WTC11 (cell line): ENCODE results near the gene PIGQ.

Experiments used
- CREM ChIP-seq: sonication (generic); formaldehyde crosslinking; IDR thresholded peaks from 2 replicates; pipeline ENCODE4 v1.8.1; 2022; ENCODE audit warnings: mild to moderate bottlenecking, missing genetic modification reagents, moderate library complexity
- IRF2 ChIP-seq: sonication (generic); formaldehyde crosslinking; IDR thresholded peaks from 2 replicates; pipeline ENCODE4 v1.8.0; 2022; ENCODE audit warnings: low read depth, missing genetic modification reagents, borderline replicate concordance
- NR3C1 ChIP-seq: sonication (generic); formaldehyde crosslinking; conservative IDR thresholded peaks from 2 replicates; pipeline ENCODE4 v1.8.1; 2023; ENCODE audit warnings: low read depth, mild to moderate bottlenecking, missing genetic modification reagents
- SP1 ChIP-seq: sonication (generic); formaldehyde crosslinking; conservative IDR thresholded peaks from 2 replicates; pipeline ENCODE4 v1.8.1; 2022; ENCODE audit warnings: missing genetic modification reagents
- ZBTB21 ChIP-seq: sonication (generic); formaldehyde crosslinking; IDR thresholded peaks from 2 replicates; pipeline ENCODE4 v1.8.1; 2023; ENCODE audit warnings: mild to moderate bottlenecking, missing genetic modification reagents, borderline replicate concordance
- ZNF121 ChIP-seq: sonication (generic); formaldehyde crosslinking; IDR thresholded peaks from 2 replicates; pipeline ENCODE4 v1.8.0; 2023; ENCODE audit warnings: missing genetic modification reagents
- ZNF232 ChIP-seq: sonication (generic); formaldehyde crosslinking; IDR thresholded peaks from 2 replicates; pipeline ENCODE4 v1.8.0; 2022; ENCODE audit warnings: mild to moderate bottlenecking, missing genetic modification reagents
- ZNF416 ChIP-seq: fragments of 250-450 bp; sonication (Bioruptor Pico); IDR thresholded peaks from 2 replicates; pipeline ENCODE4 v1.9.0; 2021; ENCODE audit warnings: mild to moderate bottlenecking, inconsistent platforms
- TF ChIP-seq, protein P1 (sequence below): fragments of 200-600 bp; IDR thresholded peaks from 2 replicates; pipeline ENCODE4 v1.8.0; 2022; ENCODE audit warnings: antibody characterized with exemption

- TF ChIP-seq, protein P1, sequence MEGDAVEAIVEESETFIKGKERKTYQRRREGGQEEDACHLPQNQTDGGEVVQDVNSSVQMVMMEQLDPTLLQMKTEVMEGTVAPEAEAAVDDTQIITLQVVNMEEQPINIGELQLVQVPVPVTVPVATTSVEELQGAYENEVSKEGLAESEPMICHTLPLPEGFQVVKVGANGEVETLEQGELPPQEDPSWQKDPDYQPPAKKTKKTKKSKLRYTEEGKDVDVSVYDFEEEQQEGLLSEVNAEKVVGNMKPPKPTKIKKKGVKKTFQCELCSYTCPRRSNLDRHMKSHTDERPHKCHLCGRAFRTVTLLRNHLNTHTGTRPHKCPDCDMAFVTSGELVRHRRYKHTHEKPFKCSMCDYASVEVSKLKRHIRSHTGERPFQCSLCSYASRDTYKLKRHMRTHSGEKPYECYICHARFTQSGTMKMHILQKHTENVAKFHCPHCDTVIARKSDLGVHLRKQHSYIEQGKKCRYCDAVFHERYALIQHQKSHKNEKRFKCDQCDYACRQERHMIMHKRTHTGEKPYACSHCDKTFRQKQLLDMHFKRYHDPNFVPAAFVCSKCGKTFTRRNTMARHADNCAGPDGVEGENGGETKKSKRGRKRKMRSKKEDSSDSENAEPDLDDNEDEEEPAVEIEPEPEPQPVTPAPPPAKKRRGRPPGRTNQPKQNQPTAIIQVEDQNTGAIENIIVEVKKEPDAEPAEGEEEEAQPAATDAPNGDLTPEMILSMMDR: no peak
- TF ChIP-seq ZNF416 (CRISPR knock-in tag) (no peak), ZBTB21 (CRISPR knock-in tag) (no peak), IRF2 (CRISPR knock-in tag) (no peak), ZNF232 (CRISPR knock-in tag) (no peak), NR3C1 (CRISPR knock-in tag) (no peak), CREM (CRISPR knock-in tag) (no peak), ZNF121 (no peak), SP1 (no peak)
These were observed 7.5 kb upstream of the PIGQ start for GRCh38 chr16:561957-562938.
